Omental fat pad (tissue), 4 donors: ENCODE results near the gene PRKCB. TPM values are rescaled to one million over a fixed set of nuclear protein-coding genes. Genes with fewer than 3 reads are reported as not detected.

Experiments used
- ATAC-seq: fragments of 150-250 bp; one replicate; pipeline ENCODE4 v1.9.1; 2016; ENCODE audit warnings: mild to moderate bottlenecking, moderate library complexity; ENCODE audit not compliant: low FRiP score
- DNase-seq: peaks from one replicate; pipeline ENCODE4 v3.0.0-alpha.2; 2019; ENCODE audit warnings: low spot score
- total RNA-seq, 4 donors: library from RNA; depleted of rRNA; stranded (reverse); fragments of >200 nt; gene quantifications; one replicate each; pipeline ENCODE4 v1.1.0, GENCODE V29; 2016
- TF ChIP-seq, protein P1 (sequence below), 3 donors: fragments of 450-650 bp; IDR thresholded peaks; one replicate each; pipeline ENCODE4 v1.5.1; 2016 to 2017; ENCODE audit warnings: antibody characterized with exemption in 3 of 3, mild to moderate bottlenecking in 3 of 3, moderate library complexity in 2 of 3

PRKCB gene
- total RNA-seq, 4 donors from 2014 or later = 5.3 to 18.6 (median 11.1) TPM

DNA sequence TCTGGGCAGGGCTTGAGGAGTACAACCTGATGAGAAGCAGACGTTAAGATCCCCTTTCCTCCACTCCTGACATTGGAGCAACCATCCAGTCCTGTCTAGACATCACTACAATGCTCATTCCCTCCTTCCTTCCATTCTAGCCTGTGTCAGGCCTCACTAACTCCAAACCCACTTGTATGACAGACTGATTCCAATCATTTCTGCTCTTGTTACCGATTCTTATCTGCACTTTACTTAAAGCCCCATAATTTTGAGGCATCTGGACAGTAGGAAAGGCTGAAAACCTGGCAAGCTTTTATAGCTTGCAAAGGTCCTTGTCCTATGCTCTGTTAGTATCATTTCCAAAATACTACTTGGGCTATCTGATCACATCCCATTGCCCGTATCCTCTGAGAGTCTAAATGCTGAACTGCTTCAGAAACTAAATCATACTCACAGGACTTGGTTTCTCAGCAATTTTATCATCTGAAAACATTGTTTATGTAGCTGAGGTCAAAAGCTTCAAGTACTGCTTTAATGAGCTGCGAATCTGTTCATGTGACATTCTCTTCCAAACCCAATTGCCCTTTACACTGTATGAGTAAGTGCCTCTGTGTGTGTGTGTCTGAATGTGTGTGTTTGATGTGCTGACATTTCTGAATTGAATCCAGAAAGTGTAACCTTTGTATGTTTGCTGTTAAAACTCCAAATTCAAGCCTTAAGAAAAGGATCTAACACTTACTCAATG is 363.2 kb downstream of the PRKCB start:
- TF ChIP-seq, protein P1, sequence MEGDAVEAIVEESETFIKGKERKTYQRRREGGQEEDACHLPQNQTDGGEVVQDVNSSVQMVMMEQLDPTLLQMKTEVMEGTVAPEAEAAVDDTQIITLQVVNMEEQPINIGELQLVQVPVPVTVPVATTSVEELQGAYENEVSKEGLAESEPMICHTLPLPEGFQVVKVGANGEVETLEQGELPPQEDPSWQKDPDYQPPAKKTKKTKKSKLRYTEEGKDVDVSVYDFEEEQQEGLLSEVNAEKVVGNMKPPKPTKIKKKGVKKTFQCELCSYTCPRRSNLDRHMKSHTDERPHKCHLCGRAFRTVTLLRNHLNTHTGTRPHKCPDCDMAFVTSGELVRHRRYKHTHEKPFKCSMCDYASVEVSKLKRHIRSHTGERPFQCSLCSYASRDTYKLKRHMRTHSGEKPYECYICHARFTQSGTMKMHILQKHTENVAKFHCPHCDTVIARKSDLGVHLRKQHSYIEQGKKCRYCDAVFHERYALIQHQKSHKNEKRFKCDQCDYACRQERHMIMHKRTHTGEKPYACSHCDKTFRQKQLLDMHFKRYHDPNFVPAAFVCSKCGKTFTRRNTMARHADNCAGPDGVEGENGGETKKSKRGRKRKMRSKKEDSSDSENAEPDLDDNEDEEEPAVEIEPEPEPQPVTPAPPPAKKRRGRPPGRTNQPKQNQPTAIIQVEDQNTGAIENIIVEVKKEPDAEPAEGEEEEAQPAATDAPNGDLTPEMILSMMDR (IDR thresholded peaks at IDR 0.05) = no peak
- DNase-seq = no peak
- no peak for ATAC-seq

DNA sequence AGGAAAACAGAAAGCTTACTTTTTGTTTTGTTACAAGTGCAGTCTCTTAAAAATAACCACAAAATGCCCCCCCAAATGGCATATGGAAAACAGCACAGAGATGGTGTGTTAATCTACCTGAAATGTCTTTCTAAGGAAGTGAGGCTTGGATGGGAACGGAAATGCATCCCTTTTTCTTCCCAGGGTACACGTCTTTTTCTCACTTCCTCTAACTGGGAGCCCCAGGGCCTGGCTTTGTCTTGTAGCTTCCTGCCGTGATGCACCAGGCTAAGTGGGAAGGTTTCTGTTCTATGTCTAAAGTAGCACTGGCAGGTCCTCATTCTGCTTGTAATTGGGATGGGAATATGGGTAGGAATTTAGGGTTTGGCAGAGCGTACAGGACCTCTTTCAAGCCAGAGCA is 367.9 kb downstream of the PRKCB start:
- TF ChIP-seq, protein P1 (IDR thresholded peaks at IDR 0.05) = no peak
- ATAC-seq (no peak), DNase-seq (no peak)

DNA sequence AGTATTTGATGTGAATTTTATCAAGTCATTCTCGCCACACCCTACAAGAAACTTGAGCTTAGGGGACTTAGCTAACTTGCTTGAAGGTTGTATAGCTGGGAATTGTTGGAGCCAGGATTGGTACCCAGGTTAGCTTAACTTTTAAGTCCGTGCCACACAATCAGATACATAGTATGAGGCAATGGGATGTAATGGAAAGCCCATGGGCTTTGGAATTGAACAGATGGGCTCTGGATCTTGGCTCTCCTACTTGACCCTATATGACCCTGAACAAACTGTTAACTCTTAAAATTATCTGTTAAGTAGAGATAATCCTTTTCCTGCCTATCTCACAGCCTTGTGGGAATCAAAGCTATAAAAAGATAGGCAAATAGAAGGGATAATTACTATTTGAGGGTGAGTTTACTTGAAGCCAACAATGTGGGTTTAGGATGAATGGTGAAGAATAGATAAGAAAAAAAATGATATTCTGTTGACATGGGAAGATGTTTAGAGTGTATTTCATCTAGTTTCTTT is 368.4 kb downstream of the PRKCB start:
- no peak for DNase-seq

GRCh38 chr16:24206926-24207325 is 371.1 kb downstream of the PRKCB start:
- TF ChIP-seq, protein P1 (IDR thresholded peaks at IDR 0.05) = no peak
- no peak for ATAC-seq
- no peak for DNase-seq

More for the DNA sequence above, 368.4 kb downstream of the PRKCB start:
- TF ChIP-seq, protein P1 (IDR thresholded peaks at IDR 0.05) = no peak
- ATAC-seq = no peak

DNA sequence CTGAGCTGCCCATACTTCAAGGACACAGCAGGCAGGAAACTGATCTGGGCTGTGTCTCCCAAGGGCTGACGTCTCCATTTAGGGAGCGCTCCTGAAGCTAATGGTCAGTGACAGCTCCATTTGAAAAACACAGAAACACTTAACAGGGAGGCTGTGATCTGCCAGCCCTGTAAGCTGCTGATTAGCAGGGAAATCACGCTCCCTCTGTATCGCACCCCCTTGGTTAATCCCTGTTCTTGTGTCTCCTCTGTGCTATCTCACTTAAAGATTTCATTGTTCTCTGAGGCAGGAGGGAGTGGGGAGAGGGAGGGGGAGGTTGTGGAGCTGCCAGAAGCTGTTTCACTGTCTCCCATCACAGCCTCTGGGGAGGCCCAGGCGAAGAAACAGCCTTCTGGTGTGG is 372.9 kb downstream of the PRKCB start:
- ATAC-seq (no peak), DNase-seq (no peak)
- TF ChIP-seq, protein P1 (IDR thresholded peaks at IDR 0.05) = no peak

DNA sequence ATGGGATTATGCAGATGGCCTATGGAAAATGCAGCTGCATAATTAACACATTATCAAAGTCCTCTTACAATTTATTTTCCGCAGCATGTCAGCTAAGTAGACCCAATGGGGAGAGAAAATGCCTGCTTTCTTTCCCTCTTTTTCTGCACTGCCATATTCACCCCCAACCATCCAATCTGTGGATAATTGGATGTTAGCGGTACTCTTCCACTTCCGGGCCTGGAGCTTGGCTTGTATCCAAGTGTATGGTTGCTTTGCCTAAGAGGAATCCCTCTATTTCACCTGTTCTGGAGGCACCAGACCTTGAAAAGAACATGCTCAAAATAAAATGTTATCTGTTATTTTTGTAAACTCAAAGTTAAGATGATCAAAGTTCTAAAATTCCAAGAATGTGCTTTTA is 379.2 kb downstream of the PRKCB start:
- TF ChIP-seq, protein P1 (IDR thresholded peaks at IDR 0.05) = no peak
- DNase-seq (no peak), ATAC-seq (no peak)

GRCh38 chr16:24216961-24217360 is 381.2 kb downstream of the PRKCB start:
- TF ChIP-seq, protein P1 (IDR thresholded peaks at IDR 0.05) = no peak
- ATAC-seq = no peak
- DNase-seq = no peak
